Mesenchymal stem cell (in vitro differentiated cells and primary cell): ENCODE data around the gene C3orf49.

Experiments
- DNase-seq: peaks from one replicate; pipeline ENCODE4 v3.0.0-alpha.2; 2013
- H2AFZ ChIP-seq: one replicate; pipeline ENCODE4 v1.6.1; 2013; ENCODE audit warnings: low read depth, mild to moderate bottlenecking, control low read depth, inconsistent platforms, low read length, moderate library complexity
- H2AK5ac ChIP-seq: 2 replicates; pipeline ENCODE4 v1.6.1; 2013; ENCODE audit warnings: low read length, moderate library complexity, mild to moderate bottlenecking, inconsistent platforms; ENCODE audit not compliant: severe bottlenecking
- H2BK120ac ChIP-seq: one replicate; pipeline ENCODE4 v1.6.1; 2013; ENCODE audit warnings: low read depth, mild to moderate bottlenecking, inconsistent platforms, low read length, moderate library complexity
- H2BK12ac ChIP-seq, 2 experiments: one replicate each; pipeline ENCODE4 v1.6.1; 2013; ENCODE audit warnings: inconsistent platforms in 2 of 2, low read length in 2 of 2, mild to moderate bottlenecking in 2 of 2, moderate library complexity in 2 of 2, control low read depth in 1 of 2
- H2BK15ac ChIP-seq: one replicate; pipeline ENCODE4 v1.6.1; 2013; ENCODE audit warnings: mild to moderate bottlenecking, low read depth, inconsistent platforms; ENCODE audit not compliant: poor library complexity, severe bottlenecking
- H2BK5ac ChIP-seq: 2 replicates; pipeline ENCODE4 v1.6.1; 2013; ENCODE audit warnings: low read depth, mild to moderate bottlenecking, low read length, control low read depth, inconsistent platforms; ENCODE audit not compliant: poor library complexity, severe bottlenecking
- H3K14ac ChIP-seq, 2 experiments: one replicate each; pipeline ENCODE4 v1.6.1; 2013; ENCODE audit warnings: inconsistent platforms in 2 of 2, low read length in 2 of 2, control low read depth in 1 of 2, mild to moderate bottlenecking in 1 of 2, moderate library complexity in 1 of 2
- H3K18ac ChIP-seq, 2 experiments: one replicate each; pipeline ENCODE4 v1.6.1; 2013; ENCODE audit warnings: inconsistent platforms in 2 of 2, low read length in 2 of 2, control low read depth in 1 of 2, low read depth in 1 of 2, mild to moderate bottlenecking in 1 of 2
- H3K23ac ChIP-seq, 2 experiments: one replicate each; pipeline ENCODE4 v1.6.1; 2013; ENCODE audit warnings: inconsistent platforms in 2 of 2, low read length in 2 of 2, mild to moderate bottlenecking in 2 of 2, moderate library complexity in 2 of 2, control low read depth in 1 of 2
- H3K27ac ChIP-seq: 2 replicates; pipeline ENCODE4 v1.5.1; 2013; ENCODE audit warnings: mild to moderate bottlenecking, moderate library complexity, low read length, control low read depth, inconsistent platforms; ENCODE audit not compliant: poor library complexity, severe bottlenecking
- H3K27me3 ChIP-seq, 2 experiments: 2 replicates each; pipeline versions ENCODE4 v1.6.1 to v1.7.0; 2013; ENCODE audit warnings: low read length in 2 of 2, mild to moderate bottlenecking in 2 of 2, moderate library complexity in 2 of 2, control low read depth in 1 of 2, inconsistent platforms in 1 of 2; ENCODE audit not compliant: control insufficient read depth in 1 of 2, insufficient read depth in 1 of 2
- H3K36me3 ChIP-seq, 2 experiments: 2 replicates each; pipeline versions ENCODE4 v1.6.1 to v1.7.0; 2013; ENCODE audit warnings: low read length in 2 of 2, control low read depth in 1 of 2, inconsistent platforms in 1 of 2, low read depth in 1 of 2, mild to moderate bottlenecking in 1 of 2; ENCODE audit not compliant: insufficient read depth in 2 of 2, control insufficient read depth in 1 of 2
- H3K4ac ChIP-seq, 2 experiments: one replicate each; pipeline ENCODE4 v1.6.1; 2013; ENCODE audit warnings: inconsistent platforms in 2 of 2, low read length in 2 of 2, mild to moderate bottlenecking in 2 of 2, moderate library complexity in 2 of 2, control low read depth in 1 of 2, low read depth in 1 of 2
- H3K4me1 ChIP-seq: 2 replicates; pipeline ENCODE4 v1.6.1; 2013; ENCODE audit warnings: low read depth, low read length, control low read depth; ENCODE audit not compliant: control insufficient read depth, insufficient read depth
- H3K4me2 ChIP-seq: 2 replicates; pipeline ENCODE4 v1.6.1; 2013; ENCODE audit warnings: low read length, mild to moderate bottlenecking, inconsistent platforms; ENCODE audit not compliant: poor library complexity, severe bottlenecking
- H3K4me3 ChIP-seq, 2 experiments: 2 replicates each; pipeline versions ENCODE4 v1.5.1 to v1.7.0; 2013; ENCODE audit warnings: low read length in 2 of 2, mild to moderate bottlenecking in 2 of 2, control low read depth in 1 of 2, low read depth in 1 of 2; ENCODE audit not compliant: insufficient read depth in 1 of 2
- H3K79me1 ChIP-seq: replicated peaks from 2 replicates; pipeline ENCODE4 v1.6.1; 2013; ENCODE audit warnings: mild to moderate bottlenecking, control low read depth, low read length, inconsistent platforms; ENCODE audit not compliant: poor library complexity, severe bottlenecking
- H3K9ac ChIP-seq: 2 replicates; pipeline ENCODE4 v1.7.0; 2013; ENCODE audit warnings: mild to moderate bottlenecking, low read length, moderate library complexity
- H3K9me3 ChIP-seq: 2 replicates; pipeline ENCODE4 v1.7.0; 2013; ENCODE audit warnings: mild to moderate bottlenecking, low read length; ENCODE audit not compliant: control insufficient read depth
- H4K8ac ChIP-seq: one replicate; pipeline ENCODE4 v1.6.1; 2013; ENCODE audit warnings: inconsistent platforms, mild to moderate bottlenecking, low read length, moderate library complexity
- H4K91ac ChIP-seq: one replicate; pipeline ENCODE4 v1.6.1; 2013; ENCODE audit warnings: mild to moderate bottlenecking, low read length, inconsistent platforms
- WGBS: methylation state at CpG from one replicate; pipeline ENCODE4 v1.1.7; 2013; ENCODE audit warnings: mixed read lengths; 5-methylcytosine and 5-hydroxymethylcytosine counted together

C3orf49 gene

GRCh38 chr3:63845215-63845614 lies 26.1 kb downstream of the C3orf49 start:
- Histone ChIP-seq H3K9ac (no peak overlapping the region), H3K23ac (no peak overlapping the region), H2AK5ac (no peak overlapping the region), H2AFZ (no peak overlapping the region), H3K4me1 (peaks cover 1% of the 10 kb centered on the region), H3K27me3 (no peaks in the 10 kb centered on the region), H3K9me3 (no peaks in the 10 kb centered on the region), H2BK15ac (no peak overlapping the region), H2BK120ac (no peak overlapping the region), H4K8ac (no peak overlapping the region), H3K79me1 (peaks cover 38% of the 10 kb centered on the region), H3K14ac (peak overlapping the region in 1 of 2 experiments; percentile 65), H3K4me3 (no peak overlapping the region), H2BK5ac (no peak overlapping the region), H3K4ac (no peak overlapping the region), H3K4me2 (no peak overlapping the region), H3K36me3 (no peaks in the 10 kb centered on the region), H3K18ac (no peak overlapping the region), H3K27ac (no peak overlapping the region), H4K91ac (no peak overlapping the region), H2BK12ac (peak overlapping the region in 1 of 2 experiments; percentile 10)
- 99% methylated on average over 4 of the region's 4 CpGs for WGBS
- no peak for DNase-seq

- Histone ChIP-seq H3K4me3 (no peak overlapping the region), H3K4me1 (no peaks in the 10 kb centered on the region), H4K91ac (no peak overlapping the region), H3K4me2 (no peak overlapping the region), H2AK5ac (no peak overlapping the region), H2BK12ac (no peak overlapping the region), H3K18ac (no peak overlapping the region), H3K9ac (no peak overlapping the region), H2BK15ac (no peak overlapping the region), H3K79me1 (peaks cover 44% of the 10 kb centered on the region), H3K14ac (no peak overlapping the region), H3K27me3 (no peaks in the 10 kb centered on the region), H2BK5ac (no peak overlapping the region), H3K23ac (no peak overlapping the region), H3K27ac (no peak overlapping the region), H2BK120ac (no peak overlapping the region), H4K8ac (no peak overlapping the region), H3K4ac (no peak overlapping the region), H3K9me3 (no peaks in the 10 kb centered on the region), H2AFZ (no peak overlapping the region), H3K36me3 (peaks cover 0 to 4% of the 10 kb centered on the region in 2 experiments)
- DNase-seq = no peak
- WGBS = 95% methylated on average over 1 of the region's 1 CpG
Observed at GRCh38 chr3:63847718-63848450, 28.8 kb downstream of the C3orf49 start.

- Histone ChIP-seq H3K79me1 (peaks cover 44% of the 10 kb centered on the region), H2AK5ac (no peak overlapping the region), H3K4me2 (no peak overlapping the region), H3K9ac (no peak overlapping the region), H3K14ac (no peak overlapping the region), H2BK12ac (no peak overlapping the region), H3K4me1 (no peaks in the 10 kb centered on the region), H3K18ac (no peak overlapping the region), H3K4ac (no peak overlapping the region), H2BK120ac (no peak overlapping the region), H2BK5ac (no peak overlapping the region), H2AFZ (no peak overlapping the region), H3K23ac (no peak overlapping the region), H3K9me3 (no peaks in the 10 kb centered on the region), H4K8ac (no peak overlapping the region), H4K91ac (no peak overlapping the region), H3K27ac (no peak overlapping the region), H2BK15ac (no peak overlapping the region), H3K36me3 (peaks cover 0 to 4% of the 10 kb centered on the region in 2 experiments), H3K4me3 (no peak overlapping the region), H3K27me3 (no peaks in the 10 kb centered on the region)
- DNase-seq = no peak
- 96% methylated on average over 3 of the region's 4 CpGs for WGBS
Observed at GRCh38 chr3:63849175-63849574, 30.1 kb downstream of the C3orf49 start.

GRCh38 chr3:63851287-63851686 lies 32.2 kb downstream of the C3orf49 start:
- WGBS = 100% methylated on average over 2 of the region's 3 CpGs
- H3K79me1 ChIP-seq = peaks cover 38% of the 10 kb centered on the region

More at GRCh38 chr3:63851287-63851686, 32.2 kb downstream of the C3orf49 start:
- Histone ChIP-seq H3K9ac (no peak overlapping the region), H3K27ac (no peak overlapping the region), H3K36me3 (peaks cover 0 to 4% of the 10 kb centered on the region in 2 experiments), H4K91ac (no peak overlapping the region), H3K4me1 (no peaks in the 10 kb centered on the region), H2BK120ac (no peak overlapping the region), H3K14ac (no peak overlapping the region), H3K18ac (no peak overlapping the region), H3K23ac (no peak overlapping the region), H2AFZ (no peak overlapping the region), H2BK12ac (no peak overlapping the region), H2BK5ac (no peak overlapping the region), H3K4me3 (no peak overlapping the region), H2BK15ac (no peak overlapping the region), H3K9me3 (no peaks in the 10 kb centered on the region), H4K8ac (no peak overlapping the region), H3K27me3 (no peaks in the 10 kb centered on the region), H2AK5ac (no peak overlapping the region), H3K4ac (no peak overlapping the region), H3K4me2 (no peak overlapping the region)
- DNase-seq = no peak
